Measurements from ENCODE around the gene GFI1B.

Gene GFI1B

DNA sequence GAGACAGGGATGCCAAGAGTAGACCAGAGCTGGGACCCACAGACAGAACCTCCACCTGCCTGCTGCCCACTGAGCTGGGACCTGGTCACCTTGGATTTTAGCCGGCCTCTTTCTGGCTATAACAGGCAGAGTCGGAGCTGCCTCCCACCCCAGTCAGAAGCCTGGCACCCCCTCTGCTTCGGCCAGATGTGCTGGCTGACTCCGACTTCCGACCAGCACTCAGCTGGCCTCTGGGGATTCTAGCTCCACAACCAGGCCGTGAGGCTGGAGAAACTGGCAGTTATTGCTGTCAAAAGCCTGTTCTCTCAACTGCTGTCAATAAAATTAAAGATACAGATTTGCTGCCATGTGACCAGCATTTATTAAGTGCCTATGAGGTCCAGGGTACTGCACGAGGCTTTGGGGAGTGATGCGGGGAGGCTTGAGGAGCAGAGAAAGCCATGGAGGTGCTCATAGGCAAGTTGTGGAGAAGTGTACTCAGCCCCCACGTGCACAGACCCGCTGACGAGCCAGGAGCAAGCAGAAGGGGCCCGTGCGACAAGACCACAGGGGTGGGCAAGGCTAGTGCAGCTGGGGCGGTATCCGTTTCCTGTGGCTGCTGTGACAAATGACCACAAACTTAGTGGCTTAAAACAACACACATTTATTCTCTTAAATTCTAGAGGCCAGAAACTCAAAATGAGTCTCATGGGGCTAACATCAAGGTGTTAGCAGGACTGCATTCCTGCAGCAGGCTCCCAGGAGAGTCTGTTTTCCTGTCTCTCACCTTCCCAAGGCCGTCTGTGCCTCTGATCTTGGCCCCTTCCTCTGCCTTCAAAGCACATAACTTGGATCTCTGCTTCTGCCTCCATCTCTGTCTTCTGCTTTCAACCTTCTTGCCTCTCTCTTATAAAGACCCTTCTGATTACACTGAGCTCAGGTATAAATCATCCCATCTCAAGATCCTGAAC is 13.1 kb downstream of the GFI1B start:
- H3K4me1 ChIP-seq (ENCODE audit: control insufficient read depth, insufficient read depth, low read length), result no peaks in the 10 kb centered on the region
- H3K9me3 ChIP-seq (ENCODE audit: control insufficient read depth, insufficient read depth, low read depth, low read length), result no peaks in the 10 kb centered on the region
- H3K27ac ChIP-seq (ENCODE audit: extremely low read depth, low read depth, low read length), result no peak overlapping the region
- H3K4me3 ChIP-seq (ENCODE audit: low read depth, low read length), result no peak overlapping the region
- no peaks in the 10 kb centered on the region for H3K36me3 ChIP-seq (ENCODE audit: control insufficient read depth in 2 of 2, insufficient read depth in 1 of 2, low read length in 2 of 2)
- TF ChIP-seq, protein P1, sequence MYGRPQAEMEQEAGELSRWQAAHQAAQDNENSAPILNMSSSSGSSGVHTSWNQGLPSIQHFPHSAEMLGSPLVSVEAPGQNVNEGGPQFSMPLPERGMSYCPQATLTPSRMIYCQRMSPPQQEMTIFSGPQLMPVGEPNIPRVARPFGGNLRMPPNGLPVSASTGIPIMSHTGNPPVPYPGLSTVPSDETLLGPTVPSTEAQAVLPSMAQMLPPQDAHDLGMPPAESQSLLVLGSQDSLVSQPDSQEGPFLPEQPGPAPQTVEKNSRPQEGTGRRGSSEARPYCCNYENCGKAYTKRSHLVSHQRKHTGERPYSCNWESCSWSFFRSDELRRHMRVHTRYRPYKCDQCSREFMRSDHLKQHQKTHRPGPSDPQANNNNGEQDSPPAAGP (tag by site-specific recombination; IDR thresholded peaks at IDR 0.05), result no peak
- TF ChIP-seq ZNF132 (tag by site-specific recombination; IDR thresholded peaks at IDR 0.05; ENCODE audit: borderline replicate concordance), result no peak
- TF ChIP-seq ZNF37A (tag by site-specific recombination; IDR thresholded peaks at IDR 0.05), result no peak
- no peak for TF ChIP-seq MZF1 (tag by site-specific recombination; IDR thresholded peaks at IDR 0.05; ENCODE audit: borderline replicate concordance)
- no peak for TF ChIP-seq ZNF155 (tag by site-specific recombination; IDR thresholded peaks at IDR 0.05)
- ChIA-PET CTCF (interaction anchor here (0.6 to 3.5 kb wide), 5 partner anchors 14 to 31 kb away, joined by 3 to 24 read pairs (median 5); partner anchors contain the start of gene GFI1B), POLR2A (no interaction called here)

DNA sequence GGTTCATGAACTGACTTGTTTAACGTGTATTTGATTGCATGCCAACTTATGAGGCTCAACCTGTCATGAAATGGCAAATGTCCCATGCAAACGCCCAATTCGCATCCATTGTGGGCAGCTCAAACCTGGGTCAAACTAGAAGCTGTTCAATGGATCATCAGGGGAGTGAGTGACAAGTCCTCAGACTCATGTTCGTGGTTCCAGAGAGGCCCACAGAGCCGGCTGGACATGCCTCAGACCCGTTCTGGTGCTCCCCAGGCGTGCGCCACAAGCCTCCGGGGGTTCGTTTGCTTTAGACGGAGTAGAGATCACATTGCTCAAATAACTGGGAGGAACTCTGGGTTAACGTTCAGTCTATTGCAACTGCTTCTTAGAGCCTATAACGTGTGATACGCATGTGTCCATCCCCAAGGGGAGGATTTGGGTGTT is 15.0 kb downstream of the GFI1B start:
- H3K9me3 ChIP-seq (ENCODE audit: control insufficient read depth, insufficient read depth, low read depth, low read length), result no peaks in the 10 kb centered on the region
- no peaks in the 10 kb centered on the region for H3K36me3 ChIP-seq (ENCODE audit: control insufficient read depth in 2 of 2, insufficient read depth in 1 of 2, low read length in 2 of 2)
- no peak overlapping the region for H3K27ac ChIP-seq (ENCODE audit: extremely low read depth, low read depth, low read length)
- ChIA-PET POLR2A (interaction anchor here (1.4 to 2.0 kb wide), 2 partner anchors 30 to 37 kb away, joined by 3 to 9 read pairs; partner anchors contain the start of gene GTF3C5), CTCF (interaction anchor here (0.6 to 3.5 kb wide), 6 partner anchors 16 to 1152 kb away, joined by 3 to 24 read pairs (median 6); partner anchors contain the start of genes DDX31 and GFI1B)
- H3K4me3 ChIP-seq (ENCODE audit: low read depth, low read length), result no peak overlapping the region
- no peaks in the 10 kb centered on the region for H3K4me1 ChIP-seq (ENCODE audit: control insufficient read depth, insufficient read depth, low read length)
- no peak for TF ChIP-seq RBAK (tag by site-specific recombination; IDR thresholded peaks at IDR 0.05)
- TF ChIP-seq, protein P2, sequence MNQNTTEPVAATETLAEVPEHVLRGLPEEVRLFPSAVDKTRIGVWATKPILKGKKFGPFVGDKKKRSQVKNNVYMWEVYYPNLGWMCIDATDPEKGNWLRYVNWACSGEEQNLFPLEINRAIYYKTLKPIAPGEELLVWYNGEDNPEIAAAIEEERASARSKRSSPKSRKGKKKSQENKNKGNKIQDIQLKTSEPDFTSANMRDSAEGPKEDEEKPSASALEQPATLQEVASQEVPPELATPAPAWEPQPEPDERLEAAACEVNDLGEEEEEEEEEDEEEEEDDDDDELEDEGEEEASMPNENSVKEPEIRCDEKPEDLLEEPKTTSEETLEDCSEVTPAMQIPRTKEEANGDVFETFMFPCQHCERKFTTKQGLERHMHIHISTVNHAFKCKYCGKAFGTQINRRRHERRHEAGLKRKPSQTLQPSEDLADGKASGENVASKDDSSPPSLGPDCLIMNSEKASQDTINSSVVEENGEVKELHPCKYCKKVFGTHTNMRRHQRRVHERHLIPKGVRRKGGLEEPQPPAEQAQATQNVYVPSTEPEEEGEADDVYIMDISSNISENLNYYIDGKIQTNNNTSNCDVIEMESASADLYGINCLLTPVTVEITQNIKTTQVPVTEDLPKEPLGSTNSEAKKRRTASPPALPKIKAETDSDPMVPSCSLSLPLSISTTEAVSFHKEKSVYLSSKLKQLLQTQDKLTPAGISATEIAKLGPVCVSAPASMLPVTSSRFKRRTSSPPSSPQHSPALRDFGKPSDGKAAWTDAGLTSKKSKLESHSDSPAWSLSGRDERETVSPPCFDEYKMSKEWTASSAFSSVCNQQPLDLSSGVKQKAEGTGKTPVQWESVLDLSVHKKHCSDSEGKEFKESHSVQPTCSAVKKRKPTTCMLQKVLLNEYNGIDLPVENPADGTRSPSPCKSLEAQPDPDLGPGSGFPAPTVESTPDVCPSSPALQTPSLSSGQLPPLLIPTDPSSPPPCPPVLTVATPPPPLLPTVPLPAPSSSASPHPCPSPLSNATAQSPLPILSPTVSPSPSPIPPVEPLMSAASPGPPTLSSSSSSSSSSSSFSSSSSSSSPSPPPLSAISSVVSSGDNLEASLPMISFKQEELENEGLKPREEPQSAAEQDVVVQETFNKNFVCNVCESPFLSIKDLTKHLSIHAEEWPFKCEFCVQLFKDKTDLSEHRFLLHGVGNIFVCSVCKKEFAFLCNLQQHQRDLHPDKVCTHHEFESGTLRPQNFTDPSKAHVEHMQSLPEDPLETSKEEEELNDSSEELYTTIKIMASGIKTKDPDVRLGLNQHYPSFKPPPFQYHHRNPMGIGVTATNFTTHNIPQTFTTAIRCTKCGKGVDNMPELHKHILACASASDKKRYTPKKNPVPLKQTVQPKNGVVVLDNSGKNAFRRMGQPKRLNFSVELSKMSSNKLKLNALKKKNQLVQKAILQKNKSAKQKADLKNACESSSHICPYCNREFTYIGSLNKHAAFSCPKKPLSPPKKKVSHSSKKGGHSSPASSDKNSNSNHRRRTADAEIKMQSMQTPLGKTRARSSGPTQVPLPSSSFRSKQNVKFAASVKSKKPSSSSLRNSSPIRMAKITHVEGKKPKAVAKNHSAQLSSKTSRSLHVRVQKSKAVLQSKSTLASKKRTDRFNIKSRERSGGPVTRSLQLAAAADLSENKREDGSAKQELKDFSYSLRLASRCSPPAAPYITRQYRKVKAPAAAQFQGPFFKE (tag by site-specific recombination; IDR thresholded peaks at IDR 0.05; ENCODE audit: borderline replicate concordance), result no peak
- no peak for TF ChIP-seq HOXA7 (CRISPR knock-in tag; IDR thresholded peaks at IDR 0.05; ENCODE audit: borderline replicate concordance)
- no peak for TF ChIP-seq ZNF501 (tag by site-specific recombination; IDR thresholded peaks at IDR 0.05)
- no peak for TF ChIP-seq ZNF791 (tag by site-specific recombination; IDR thresholded peaks at IDR 0.05)
- TF ChIP-seq ZNF571 (tag by site-specific recombination; IDR thresholded peaks at IDR 0.05), result no peak
- TF ChIP-seq ZNF624 (tag by site-specific recombination; IDR thresholded peaks at IDR 0.05), result no peak
- TF ChIP-seq, protein P3, sequence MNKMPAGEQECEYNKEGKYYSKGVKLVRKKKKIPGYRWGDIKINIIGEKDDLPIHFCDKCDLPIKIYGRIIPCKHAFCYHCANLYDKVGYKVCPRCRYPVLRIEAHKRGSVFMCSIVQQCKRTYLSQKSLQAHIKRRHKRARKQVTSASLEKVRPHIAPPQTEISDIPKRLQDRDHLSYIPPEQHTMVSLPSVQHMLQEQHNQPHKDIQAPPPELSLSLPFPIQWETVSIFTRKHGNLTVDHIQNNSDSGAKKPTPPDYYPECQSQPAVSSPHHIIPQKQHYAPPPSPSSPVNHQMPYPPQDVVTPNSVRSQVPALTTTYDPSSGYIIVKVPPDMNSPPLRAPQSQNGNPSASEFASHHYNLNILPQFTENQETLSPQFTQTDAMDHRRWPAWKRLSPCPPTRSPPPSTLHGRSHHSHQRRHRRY (tag by site-specific recombination; IDR thresholded peaks at IDR 0.05), result no peak
- no peak for TF ChIP-seq TCF7L2 (IDR thresholded peaks at IDR 0.05; ENCODE audit: borderline replicate concordance, low read depth, low read length)
- no peak for TF ChIP-seq ZNF785 (tag by site-specific recombination; IDR thresholded peaks at IDR 0.05)
- no peak for TF ChIP-seq GLI4 (tag by site-specific recombination; IDR thresholded peaks at IDR 0.05)
- TF ChIP-seq ZNF558 (tag by site-specific recombination; IDR thresholded peaks at IDR 0.05), result no peak
